Stimulated activated CD8-positive, alpha-beta memory T cell treated with anti-CD3 and anti-CD28 coated beads, Interleukin-7, amount 100 ng/mL, for 4 hours (primary cell): ENCODE data around the gene GRIN2D.

Experiments
- DNase-seq, 2 donors: peaks; one replicate each; pipeline ENCODE4 v3.0.0-alpha.2; 2020; ENCODE audit warnings: low read depth in 2 of 2

Gene GRIN2D

GRCh38 chr19:48441360-48442050 is 48.0 kb downstream of the GRIN2D start:
- no peak for DNase-seq

GRCh38 chr19:48442116-48443035 is 48.9 kb downstream of the GRIN2D start:
- no peak for DNase-seq

GRCh38 chr19:48443256-48443655 is 49.8 kb downstream of the GRIN2D start:
- no peak for DNase-seq
